Large intestine (tissue), 3 donors: ENCODE measurements around the gene CD109. TPM values are rescaled to one million over a fixed set of nuclear protein-coding genes. Genes with fewer than 3 reads are reported as not detected.
"Not testable (repeated sequence)": the region's sequence is repeated elsewhere in the genome, so short reads cannot be mapped to it uniquely, and the experiment has no call there.

Experiments
- DNase-seq, 2 donors: peaks; one replicate each; pipeline versions ENCODE4 v3.0.0 to v3.0.0-alpha.2; 2013
- H3K27ac ChIP-seq: one replicate; pipeline ENCODE4 v1.5.1; 2013; ENCODE audit warnings: low read length
- H3K27me3 ChIP-seq: 2 replicates; pipeline ENCODE4 v1.6.1; 2013; ENCODE audit warnings: low read length; ENCODE audit not compliant: control insufficient read depth, insufficient read depth
- H3K36me3 ChIP-seq: 2 replicates; pipeline ENCODE4 v1.6.1; 2013; ENCODE audit warnings: low read length; ENCODE audit not compliant: control insufficient read depth, insufficient read depth
- H3K4me1 ChIP-seq: one replicate; pipeline ENCODE4 v1.6.1; 2013; ENCODE audit warnings: low read length; ENCODE audit not compliant: control insufficient read depth, insufficient read depth
- H3K4me3 ChIP-seq: one replicate; pipeline ENCODE4 v1.5.1; 2013; ENCODE audit warnings: low read length
- H3K9me3 ChIP-seq: one replicate; pipeline ENCODE4 v1.6.1; 2013; ENCODE audit warnings: mild to moderate bottlenecking, low read depth, low read length, moderate library complexity; ENCODE audit not compliant: control insufficient read depth
- WGBS: methylation state at CpG from one replicate; pipeline ENCODE4 v1.1.5; 2013; ENCODE audit warnings: low lambda C conversion rate; ENCODE audit not compliant: insufficient coverage; 5-methylcytosine and 5-hydroxymethylcytosine counted together
- polyA plus RNA-seq: library from polyadenylated mRNA; unstranded; fragments of 120-200 nt; gene quantifications from one replicate; pipeline ENCODE4 v1.2.1, GENCODE V29; 2013

CD109 gene
- polyA plus RNA-seq, 1 donor, result 4.7 TPM

- DNase-seq, result no peak
- H3K4me3 ChIP-seq, result no peak overlapping the region
- no peak overlapping the region for H3K27ac ChIP-seq
- H3K36me3 ChIP-seq, result no peaks in the 10 kb centered on the region
- H3K27me3 ChIP-seq, result peaks cover 6% of the 10 kb centered on the region
- WGBS, result 96% methylated on average over 4 of the region's 9 CpGs
- no peaks in the 10 kb centered on the region for H3K4me1 ChIP-seq
- no peaks in the 10 kb centered on the region for H3K9me3 ChIP-seq
Observed at GRCh38 chr6:73706971-73707370, 11.0 kb downstream of the CD109 start.

GRCh38 chr6:73710470-73710869 is 14.5 kb downstream of the CD109 start:
- Histone ChIP-seq H3K36me3 (no peaks in the 10 kb centered on the region), H3K27me3 (peaks cover 3% of the 10 kb centered on the region), H3K9me3 (no peaks in the 10 kb centered on the region), H3K4me1 (no peaks in the 10 kb centered on the region), H3K4me3 (no peak overlapping the region), H3K27ac (no peak overlapping the region)
- no CpG with 5 or more reads among the region's 2 CpGs for WGBS
- no peak for DNase-seq

- no CpG with 5 or more reads among the region's 1 CpG for WGBS
- H3K36me3 ChIP-seq, result no peaks in the 10 kb centered on the region
- no peaks in the 10 kb centered on the region for H3K4me1 ChIP-seq
- H3K4me3 ChIP-seq, result no peak overlapping the region
- no peak overlapping the region for H3K27ac ChIP-seq
- no peaks in the 10 kb centered on the region for H3K27me3 ChIP-seq
- H3K9me3 ChIP-seq, result no peaks in the 10 kb centered on the region
- no peak for DNase-seq
Observed at GRCh38 chr6:73710948-73711347, 14.9 kb downstream of the CD109 start.

GRCh38 chr6:73712535-73713173 is 16.7 kb downstream of the CD109 start:
- Histone ChIP-seq H3K36me3 (no peaks in the 10 kb centered on the region), H3K27ac (no peak overlapping the region), H3K4me1 (no peaks in the 10 kb centered on the region), H3K4me3 (no peak overlapping the region), H3K9me3 (no peaks in the 10 kb centered on the region), H3K27me3 (no peaks in the 10 kb centered on the region)
- DNase-seq, result no peak
- 90% methylated on average over 2 of the region's 5 CpGs for WGBS

GRCh38 chr6:73713426-73714147 is 17.6 kb downstream of the CD109 start:
- Histone ChIP-seq H3K4me1 (no peaks in the 10 kb centered on the region), H3K4me3 (no peak overlapping the region), H3K27me3 (no peaks in the 10 kb centered on the region), H3K27ac (no peak overlapping the region), H3K9me3 (no peaks in the 10 kb centered on the region), H3K36me3 (no peaks in the 10 kb centered on the region)
- no peak for DNase-seq
- WGBS, result no CpG with 5 or more reads among the region's 8 CpGs

GRCh38 chr6:73715111-73715508 is 19.1 kb downstream of the CD109 start:
- 71% methylated on average over 1 of the region's 5 CpGs for WGBS
- H3K36me3 ChIP-seq, H3K27ac ChIP-seq, H3K27me3 ChIP-seq, H3K4me1 ChIP-seq, H3K4me3 ChIP-seq, DNase-seq, H3K9me3 ChIP-seq: not testable (repeated sequence)

DNA sequence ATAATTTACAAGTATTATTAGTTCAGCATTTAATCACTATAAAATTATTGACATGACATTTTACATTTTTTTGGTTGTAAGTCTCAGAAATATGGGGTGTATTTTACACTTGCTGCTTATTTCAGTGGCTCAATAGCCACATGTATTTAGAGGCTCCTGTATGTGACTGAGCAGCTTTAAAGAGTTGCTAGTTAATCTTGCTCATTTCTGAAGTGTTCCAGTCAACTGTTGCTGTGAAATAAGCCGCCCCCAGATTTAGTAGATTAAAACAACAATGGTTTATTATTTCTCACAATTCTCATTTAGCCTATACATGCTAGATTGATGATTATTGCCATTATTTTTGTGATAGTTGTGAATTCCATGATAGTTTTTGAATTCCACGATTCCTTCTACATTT is 23.0 kb downstream of the CD109 start:
- WGBS, result 100% methylated on average over 2 of the region's 2 CpGs
- DNase-seq, result no peak
- H3K27me3 ChIP-seq, result no peaks in the 10 kb centered on the region
- no peak overlapping the region for H3K27ac ChIP-seq
- H3K36me3 ChIP-seq, result no peaks in the 10 kb centered on the region
- H3K4me3 ChIP-seq, result no peak overlapping the region
- H3K9me3 ChIP-seq, result no peaks in the 10 kb centered on the region
- H3K4me1 ChIP-seq, result no peaks in the 10 kb centered on the region

DNA sequence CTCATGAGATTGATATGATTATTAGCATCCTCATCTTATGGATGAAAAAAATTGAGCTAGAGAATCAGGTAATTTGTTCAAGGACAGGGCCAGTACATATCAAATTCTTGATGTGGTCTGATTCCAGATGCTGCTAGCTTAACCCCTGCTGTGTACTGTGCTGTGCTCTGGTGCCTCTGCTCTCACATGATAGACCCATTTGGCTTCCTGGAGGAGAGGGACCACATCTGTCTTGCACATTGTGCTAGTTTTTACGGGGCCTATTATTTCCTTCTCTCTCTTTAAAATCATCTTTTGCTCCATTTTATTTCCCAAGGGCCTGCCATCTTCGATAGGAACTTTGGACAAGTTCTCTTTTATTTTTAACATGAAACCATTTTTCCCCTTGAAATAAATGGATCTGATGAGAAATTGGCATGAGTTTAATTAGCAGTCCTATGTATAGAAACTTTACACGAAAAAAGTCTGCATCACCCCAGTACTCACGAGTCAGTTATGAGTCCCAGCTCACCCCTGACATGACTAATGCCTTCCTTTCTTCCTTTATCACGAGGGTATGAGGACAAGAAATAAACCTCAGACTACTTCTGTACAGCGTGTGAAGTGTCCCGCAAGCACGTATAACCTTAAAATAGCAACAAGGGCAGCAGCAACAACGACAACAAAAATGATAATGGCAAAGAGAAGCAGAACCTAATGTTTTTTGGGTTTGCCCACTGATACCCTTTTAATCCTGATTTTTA is 26.5 kb downstream of the CD109 start:
- Histone ChIP-seq H3K36me3 (no peaks in the 10 kb centered on the region), H3K9me3 (no peaks in the 10 kb centered on the region), H3K4me1 (no peaks in the 10 kb centered on the region), H3K27me3 (no peaks in the 10 kb centered on the region), H3K4me3 (no peak overlapping the region), H3K27ac (no peak overlapping the region)
- no peak for DNase-seq
- WGBS, result 86% methylated on average over 2 of the region's 9 CpGs

DNA sequence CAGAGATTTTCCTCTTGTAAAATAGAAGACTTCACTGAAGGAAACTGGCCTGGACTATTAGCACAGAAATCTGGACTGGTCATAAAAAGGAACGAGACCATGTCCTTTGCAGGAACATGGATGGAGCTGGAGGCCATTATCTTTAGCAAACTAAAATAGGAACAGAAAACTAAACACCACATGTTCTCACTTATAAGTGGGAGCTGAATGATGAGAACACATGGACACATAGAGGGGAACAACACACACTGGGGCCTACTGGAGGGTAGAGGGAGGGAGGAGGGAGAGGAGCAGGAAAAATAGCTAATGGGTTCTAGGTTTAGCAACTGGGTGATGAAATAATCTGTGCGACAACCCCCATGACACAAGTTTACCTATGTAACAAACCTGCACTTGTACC is 27.5 kb downstream of the CD109 start:
- no CpG with 5 or more reads among the region's 2 CpGs for WGBS
- H3K9me3 ChIP-seq, DNase-seq, H3K27me3 ChIP-seq, H3K4me3 ChIP-seq, H3K4me1 ChIP-seq, H3K27ac ChIP-seq, H3K36me3 ChIP-seq: not testable (repeated sequence)

DNA sequence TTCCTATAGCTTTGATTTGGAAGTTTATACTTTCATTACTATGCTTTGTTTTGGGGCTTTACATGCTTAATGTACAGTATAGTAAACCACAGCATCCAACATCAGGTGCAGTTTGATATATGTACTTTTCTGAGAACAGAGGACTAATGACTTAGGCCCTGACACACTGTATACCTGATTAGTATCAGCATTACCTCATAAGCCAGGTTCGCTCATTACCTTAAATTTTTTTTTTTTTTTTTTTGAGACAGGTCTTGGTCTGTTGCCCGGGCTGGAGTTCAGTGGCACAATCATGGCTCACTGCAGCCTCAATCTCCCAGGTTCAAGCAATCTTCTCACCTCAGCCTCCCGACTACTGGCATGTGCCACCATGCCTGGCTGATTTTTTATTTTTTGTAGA is 28.4 kb downstream of the CD109 start:
- Histone ChIP-seq H3K4me1 (no peaks in the 10 kb centered on the region), H3K9me3 (no peaks in the 10 kb centered on the region), H3K27me3 (no peaks in the 10 kb centered on the region), H3K36me3 (no peaks in the 10 kb centered on the region), H3K4me3 (no peak overlapping the region), H3K27ac (no peak overlapping the region)
- DNase-seq, result no peak
- no CpG with 5 or more reads among the region's 3 CpGs for WGBS
